CD14-positive monocyte (primary cell): Measurements from ENCODE around the gene LRP1B. TPM values are rescaled to one million over a fixed set of nuclear protein-coding genes. Genes with fewer than 3 reads are reported as not detected.

Experiments used
- DNase-seq, 3 donors: peaks; one replicate each; pipeline ENCODE4 v3.0.0-alpha.2; 2011 to 2022
- H2AFZ ChIP-seq: 2 replicates; pipeline ENCODE4 v1.6.0; 2012; ENCODE audit warnings: mild to moderate bottlenecking, low read depth, low read length, inconsistent platforms; ENCODE audit not compliant: insufficient read depth, poor library complexity, severe bottlenecking
- H3K27ac ChIP-seq, 2 donors: 1 replicate in 1 of 2; 2 replicates in 1 of 2; pipeline ENCODE4 v1.5.1; 2012 to 2013; ENCODE audit warnings: low read length in 2 of 2, control low read depth in 1 of 2, inconsistent platforms in 1 of 2, low read depth in 1 of 2, mild to moderate bottlenecking in 1 of 2
- H3K27me3 ChIP-seq, 2 donors: one replicate each; pipeline versions ENCODE4 v1.6.0 to v1.6.1; 2011 to 2013; ENCODE audit warnings: low read length in 2 of 2; ENCODE audit not compliant: control insufficient read depth in 2 of 2, insufficient read depth in 2 of 2
- H3K36me3 ChIP-seq, 2 donors: replicated peaks in 1 of 2; 1 replicate in 1 of 2; 2 replicates in 1 of 2; pipeline versions ENCODE4 v1.5.1 to v1.6.1; 2012 to 2013; ENCODE audit warnings: low read length in 2 of 2, control low read depth in 1 of 2, inconsistent platforms in 1 of 2, mild to moderate bottlenecking in 1 of 2; ENCODE audit not compliant: insufficient read depth in 2 of 2, control insufficient read depth in 1 of 2
- H3K4me1 ChIP-seq, 2 donors: 1 replicate in 1 of 2; 2 replicates in 1 of 2; pipeline versions ENCODE4 v1.5.1 to v1.6.1; 2012 to 2013; ENCODE audit warnings: low read length in 2 of 2, control low read depth in 1 of 2, inconsistent platforms in 1 of 2, mild to moderate bottlenecking in 1 of 2, moderate library complexity in 1 of 2; ENCODE audit not compliant: insufficient read depth in 2 of 2, control insufficient read depth in 1 of 2
- H3K4me2 ChIP-seq: replicated peaks from 2 replicates; pipeline ENCODE3; 2012; ENCODE audit warnings: low read length, moderate library complexity, mild to moderate bottlenecking; ENCODE audit not compliant: poor library complexity, severe bottlenecking; ENCODE audit errors: extremely low read depth
- H3K4me3 ChIP-seq, 3 experiments: fragments of 200-600 bp in 1 of 3; sonication (generic) in 1 of 3; replicated peaks in 1 of 3; 1 replicate in 2 of 3; 2 replicates in 1 of 3; pipeline ENCODE4 v1.5.1; 2011 to 2013; ENCODE audit warnings: low read length in 3 of 3, mild to moderate bottlenecking in 3 of 3, control low read depth in 2 of 3, low read depth in 2 of 3, inconsistent platforms in 1 of 3, moderate library complexity in 1 of 3
- H3K79me2 ChIP-seq: 2 replicates; pipeline ENCODE4 v1.6.0; 2012; ENCODE audit warnings: mild to moderate bottlenecking, control low read depth, inconsistent platforms, low read length, moderate library complexity; ENCODE audit not compliant: insufficient read depth
- H3K9ac ChIP-seq: 2 replicates; pipeline ENCODE4 v1.6.0; 2017; ENCODE audit warnings: low read length, mild to moderate bottlenecking; ENCODE audit not compliant: insufficient read depth, poor library complexity, severe bottlenecking
- H3K9me3 ChIP-seq, 2 donors: replicated peaks in 1 of 2; 1 replicate in 1 of 2; 2 replicates in 1 of 2; pipeline versions ENCODE4 v1.5.1 to v1.6.1; 2012 to 2013; ENCODE audit warnings: low read length in 2 of 2, control low read depth in 1 of 2; ENCODE audit not compliant: control insufficient read depth in 1 of 2, insufficient read depth in 1 of 2
- H4K20me1 ChIP-seq: 2 replicates; pipeline ENCODE4 v1.6.0; 2012; ENCODE audit warnings: mild to moderate bottlenecking, low read length, control low read depth, moderate library complexity; ENCODE audit not compliant: insufficient read depth
- H3K27ac Mint-ChIP-seq, 7 donors: one replicate each; pipeline ENCODE4 v1.8.0; 2020; ENCODE audit warnings: mild to moderate bottlenecking in 7 of 7, mixed read lengths in 7 of 7, moderate library complexity in 6 of 7, inconsistent platforms in 2 of 7
- H3K27me3 Mint-ChIP-seq, 3 donors: one replicate each; pipeline ENCODE4 v1.8.0; 2021 to 2022; ENCODE audit warnings: low read depth in 3 of 3, mild to moderate bottlenecking in 3 of 3, mixed read lengths in 3 of 3, moderate library complexity in 3 of 3, inconsistent platforms in 1 of 3
- H3K36me3 Mint-ChIP-seq, 2 donors: one replicate each; pipeline ENCODE4 v1.8.0; 2020; ENCODE audit warnings: mixed read lengths in 2 of 2, inconsistent platforms in 1 of 2, mild to moderate bottlenecking in 1 of 2
- H3K4me1 Mint-ChIP-seq: one replicate; pipeline ENCODE4 v1.8.0; 2020; ENCODE audit warnings: mild to moderate bottlenecking, mixed read lengths
- H3K4me3 Mint-ChIP-seq, 2 donors: one replicate each; pipeline ENCODE4 v1.8.0; 2020; ENCODE audit warnings: mild to moderate bottlenecking in 2 of 2, mixed read lengths in 2 of 2, moderate library complexity in 1 of 2
- H3K9me3 Mint-ChIP-seq, 7 donors: one replicate each; pipeline ENCODE4 v1.8.0; 2020 to 2022; ENCODE audit warnings: mixed read lengths in 7 of 7, mild to moderate bottlenecking in 6 of 7, moderate library complexity in 6 of 7, inconsistent platforms in 2 of 7
- WGBS: methylation state at CpG from one replicate; pipeline ENCODE4 v1.1.5; 2013; ENCODE audit warnings: missing lambda C conversion rate; ENCODE audit not compliant: insufficient coverage; 5-methylcytosine and 5-hydroxymethylcytosine counted together
- intact Hi-C, 2 donors: fragments of 100-400 bp; cut with micrococcal nuclease; formaldehyde crosslinking; loops; one replicate each; pipeline versions ENCODE4 v1.15.0 to v1.15.1; 2023
- polyA plus RNA-seq, 3 donors: library from polyadenylated mRNA; depleted of rRNA in 1 of 3; unstranded in 2 of 3; stranded (reverse) in 1 of 3; fragments of 300-500 nt in 2 of 3; fragments of >200 nt in 1 of 3; fragmentation: Illumina TruSeq in 2 of 3; gene quantifications; 1 replicate in 2 of 3; 2 replicates in 1 of 3; pipeline ENCODE4 v1.2.3, GENCODE V29; 2012 to 2021
- TF ChIP-seq, protein P1 (sequence below): fragments of 200-600 bp; IDR thresholded peaks from one replicate; pipeline ENCODE4 v1.8.0; 2022; ENCODE audit warnings: antibody characterized with exemption, mild to moderate bottlenecking

Gene LRP1B
- polyA plus RNA-seq, 3 donors, result not detected

DNA sequence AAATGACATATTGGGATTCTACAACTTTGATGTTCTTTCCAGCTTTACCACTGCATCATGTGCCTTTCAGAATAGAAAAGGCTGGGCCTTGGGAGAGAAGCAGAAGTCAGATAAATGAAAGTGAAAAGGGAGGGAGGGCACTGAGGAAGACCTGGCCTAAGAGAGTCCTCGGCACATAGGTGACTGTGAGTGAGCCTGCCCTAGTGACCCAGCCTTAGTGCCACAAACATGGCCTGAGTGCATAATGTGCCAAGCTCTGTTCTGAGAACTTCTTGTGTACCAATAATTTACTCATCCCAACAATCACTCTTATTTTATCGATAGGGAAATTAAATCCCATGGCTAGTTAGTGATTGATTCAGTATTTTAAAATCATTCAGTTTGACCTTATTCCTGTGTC is 436.6 kb downstream of the LRP1B start:
- TF ChIP-seq, protein P1, sequence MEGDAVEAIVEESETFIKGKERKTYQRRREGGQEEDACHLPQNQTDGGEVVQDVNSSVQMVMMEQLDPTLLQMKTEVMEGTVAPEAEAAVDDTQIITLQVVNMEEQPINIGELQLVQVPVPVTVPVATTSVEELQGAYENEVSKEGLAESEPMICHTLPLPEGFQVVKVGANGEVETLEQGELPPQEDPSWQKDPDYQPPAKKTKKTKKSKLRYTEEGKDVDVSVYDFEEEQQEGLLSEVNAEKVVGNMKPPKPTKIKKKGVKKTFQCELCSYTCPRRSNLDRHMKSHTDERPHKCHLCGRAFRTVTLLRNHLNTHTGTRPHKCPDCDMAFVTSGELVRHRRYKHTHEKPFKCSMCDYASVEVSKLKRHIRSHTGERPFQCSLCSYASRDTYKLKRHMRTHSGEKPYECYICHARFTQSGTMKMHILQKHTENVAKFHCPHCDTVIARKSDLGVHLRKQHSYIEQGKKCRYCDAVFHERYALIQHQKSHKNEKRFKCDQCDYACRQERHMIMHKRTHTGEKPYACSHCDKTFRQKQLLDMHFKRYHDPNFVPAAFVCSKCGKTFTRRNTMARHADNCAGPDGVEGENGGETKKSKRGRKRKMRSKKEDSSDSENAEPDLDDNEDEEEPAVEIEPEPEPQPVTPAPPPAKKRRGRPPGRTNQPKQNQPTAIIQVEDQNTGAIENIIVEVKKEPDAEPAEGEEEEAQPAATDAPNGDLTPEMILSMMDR, result no peak
- H3K9me3 ChIP-seq, result peaks cover 0 to 3% of the 10 kb centered on the region in 2 donors
- H3K4me1 Mint-ChIP-seq, result no peaks in the 10 kb centered on the region
- no peaks in the 10 kb centered on the region for H4K20me1 ChIP-seq
- no peaks in the 10 kb centered on the region for H3K36me3 ChIP-seq
- intact Hi-C loops, result no loop called here
- H3K27ac Mint-ChIP-seq, result no peak overlapping the region
- no peak overlapping the region for H3K4me3 ChIP-seq
- H3K36me3 Mint-ChIP-seq, result no peaks in the 10 kb centered on the region
- H3K27me3 ChIP-seq, result no peaks in the 10 kb centered on the region
- H3K4me1 ChIP-seq, result no peaks in the 10 kb centered on the region
- WGBS, result no CpG with 5 or more reads among the region's 2 CpGs
- H2AFZ ChIP-seq, result no peak overlapping the region
- no peak for DNase-seq
- no peak overlapping the region for H3K9ac ChIP-seq
- H3K27ac ChIP-seq, result no peak overlapping the region
- H3K9me3 Mint-ChIP-seq, result peaks cover 0 to 6% (median 0%) of the 10 kb centered on the region in 7 donors
- H3K4me2 ChIP-seq, result no peak overlapping the region
- no peaks in the 10 kb centered on the region for H3K79me2 ChIP-seq
- no peak overlapping the region for H3K4me3 Mint-ChIP-seq
- H3K27me3 Mint-ChIP-seq, result no peaks in the 10 kb centered on the region

DNA sequence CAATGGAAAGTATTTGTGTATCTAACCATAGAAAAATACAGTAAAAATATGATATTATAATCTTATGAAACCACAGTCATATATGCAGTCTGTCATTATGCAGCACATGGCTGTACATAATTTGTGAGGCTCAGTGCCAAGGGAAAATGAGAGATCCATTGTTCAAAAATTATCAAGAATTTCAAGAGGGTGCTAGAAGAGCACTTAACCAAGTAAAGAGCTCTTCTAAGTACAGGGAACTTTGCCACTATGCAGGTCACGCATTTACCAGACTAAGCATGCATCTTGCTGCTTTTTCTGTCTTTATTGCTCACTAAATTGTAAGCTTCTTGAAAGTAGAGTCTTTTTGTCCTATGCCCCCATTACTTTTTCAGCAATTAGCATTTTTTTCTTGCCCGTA is 438.0 kb downstream of the LRP1B start:
- TF ChIP-seq, protein P1, result no peak
- Histone ChIP-seq H3K4me1 (no peaks in the 10 kb centered on the region), H3K79me2 (no peaks in the 10 kb centered on the region), H3K4me3 (no peak overlapping the region), H3K4me2 (no peak overlapping the region), H3K27me3 (no peaks in the 10 kb centered on the region), H3K36me3 (no peaks in the 10 kb centered on the region), H4K20me1 (no peaks in the 10 kb centered on the region), H3K27ac (no peak overlapping the region), H3K9ac (no peak overlapping the region), H3K9me3 (peaks cover 0 to 3% of the 10 kb centered on the region in 2 donors), H2AFZ (no peak overlapping the region)
- Mint-ChIP-seq H3K4me1 (no peaks in the 10 kb centered on the region), H3K36me3 (no peaks in the 10 kb centered on the region), H3K27ac (no peak overlapping the region), H3K27me3 (no peaks in the 10 kb centered on the region), H3K4me3 (no peak overlapping the region), H3K9me3 (peaks cover 0 to 6% (median 0%) of the 10 kb centered on the region in 7 donors)
- WGBS, result 100% methylated on average over 1 of the region's 2 CpGs
- no peak for DNase-seq
- intact Hi-C loops, result no loop called here
